GM19035 (cell line): ENCODE measurements around the gene BAAT.
"Not testable (repeated sequence)": the region's sequence is repeated elsewhere in the genome, so short reads cannot be mapped to it uniquely, and the experiment has no call there.

Source experiments
- ATAC-seq: cut with Tn5 transposase; IDR thresholded peaks from one replicate; pipeline ENCODE4 v1.9.1; 2021; ENCODE audit not compliant: unreplicated experiment

Gene BAAT

DNA sequence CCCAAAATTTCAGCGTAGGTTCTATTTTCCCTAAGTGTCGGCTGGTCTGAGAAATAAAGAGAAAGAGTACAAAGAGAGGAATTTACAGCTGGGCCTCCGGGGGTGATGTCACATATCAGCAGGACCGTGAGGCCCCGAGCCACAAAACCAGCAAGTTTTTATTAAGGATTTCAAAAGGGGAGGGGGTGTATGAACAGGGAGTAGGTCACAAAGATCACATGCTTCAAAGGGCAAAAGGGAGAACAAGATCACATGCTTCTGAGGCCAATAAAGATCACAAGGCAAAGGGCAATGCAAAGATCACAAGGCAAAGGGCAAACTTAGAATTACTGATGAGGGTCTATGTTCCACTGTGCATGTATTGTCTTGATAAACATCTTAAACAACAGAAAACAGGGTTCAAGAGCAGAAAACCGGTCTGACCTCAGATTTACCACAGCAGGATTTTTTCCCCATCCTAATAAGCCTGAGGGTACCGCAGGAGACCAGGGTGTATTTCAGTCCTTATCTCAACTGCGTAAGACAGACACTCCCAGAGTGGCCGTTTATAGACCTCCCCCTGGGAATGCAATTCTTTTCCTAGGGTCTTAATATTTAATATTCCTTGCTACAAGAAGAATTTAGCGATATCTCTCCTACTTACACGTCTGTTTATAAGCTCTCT is at the start of gene BAAT:
Gene BAAT, minus strand, starts transcription at position 134 of the 664 bp plus-strand sequence. CDS start 13,602 bp downstream, outside the sequence.
- not testable (repeated sequence) for ATAC-seq

DNA sequence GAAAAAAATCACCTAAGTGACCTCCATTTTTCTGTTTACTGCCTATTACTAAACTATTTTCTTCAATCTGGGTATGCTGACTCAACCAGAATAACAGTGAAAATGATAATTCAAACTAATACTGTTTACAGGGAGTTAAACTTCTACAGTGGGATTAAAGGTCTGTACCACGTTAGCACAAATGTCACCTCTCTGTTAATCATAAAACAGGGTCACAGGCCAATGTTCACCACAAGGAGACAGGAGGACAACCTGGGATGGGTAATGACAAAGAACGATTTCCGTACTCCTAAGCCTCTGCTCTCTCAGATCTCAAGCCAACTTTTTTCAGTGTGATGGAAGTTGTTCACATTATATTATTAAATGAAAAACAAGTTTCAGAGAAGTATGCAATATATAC is 48.4 kb upstream of the BAAT start:
- ATAC-seq, result no peak

DNA sequence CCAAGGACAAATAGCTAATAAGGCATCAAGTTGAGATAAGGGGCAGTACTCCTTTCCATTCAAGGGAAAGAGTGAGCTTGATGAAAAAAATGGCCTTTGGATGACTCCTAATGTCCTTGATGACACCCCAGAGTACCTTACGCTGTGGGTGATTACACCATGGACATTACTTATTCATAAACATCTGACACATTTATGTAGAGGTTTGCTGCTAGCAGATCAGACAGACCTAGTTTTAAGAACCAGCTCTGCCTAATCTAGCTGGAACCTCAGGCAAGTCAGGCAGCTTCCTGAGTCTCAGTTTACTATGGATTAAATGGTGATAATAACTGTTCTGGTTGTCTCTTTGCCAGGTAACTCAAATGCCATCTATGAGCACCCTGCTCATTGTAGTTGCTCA is 47.9 kb upstream of the BAAT start:
- no peak for ATAC-seq

DNA sequence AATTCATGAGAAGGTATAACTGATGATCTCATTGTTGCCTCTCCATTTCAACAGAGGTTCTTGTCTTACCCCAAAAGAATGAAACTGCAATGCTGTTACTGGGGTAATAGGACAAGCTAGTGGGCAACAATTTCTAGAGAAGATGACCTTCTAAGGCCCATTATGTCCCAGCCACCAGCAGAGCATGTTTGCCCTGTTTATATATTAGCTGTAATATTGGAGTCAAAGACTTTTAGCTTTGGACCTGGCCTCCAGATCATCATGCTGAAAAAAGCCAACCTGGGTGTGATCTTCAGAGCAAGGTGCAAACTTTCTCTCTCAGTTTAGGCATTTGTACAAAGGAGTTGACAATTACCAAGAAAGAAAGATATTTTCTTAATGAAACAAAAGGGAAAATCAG is 47.4 kb upstream of the BAAT start:
- no peak for ATAC-seq

DNA sequence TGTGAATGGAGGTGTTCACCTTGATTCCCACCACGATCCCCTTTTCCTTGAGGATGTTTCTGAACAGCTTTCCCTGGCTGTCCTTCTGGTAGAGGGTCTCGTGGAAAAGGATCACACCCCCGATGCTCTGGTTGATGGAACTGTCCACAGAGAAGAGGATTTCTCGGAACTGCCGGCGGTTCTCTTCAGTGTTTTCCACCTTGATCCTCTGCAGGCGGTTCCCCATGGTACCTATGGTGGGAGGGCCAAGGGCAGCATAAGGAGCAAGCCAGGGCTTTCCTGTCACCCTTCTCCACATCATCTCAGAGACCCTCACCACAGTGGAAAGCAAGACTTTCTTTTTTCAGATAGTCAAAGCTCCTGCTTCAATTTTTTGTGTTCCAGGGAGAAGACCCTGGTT is 44.9 kb upstream of the BAAT start:
- no peak for ATAC-seq

DNA sequence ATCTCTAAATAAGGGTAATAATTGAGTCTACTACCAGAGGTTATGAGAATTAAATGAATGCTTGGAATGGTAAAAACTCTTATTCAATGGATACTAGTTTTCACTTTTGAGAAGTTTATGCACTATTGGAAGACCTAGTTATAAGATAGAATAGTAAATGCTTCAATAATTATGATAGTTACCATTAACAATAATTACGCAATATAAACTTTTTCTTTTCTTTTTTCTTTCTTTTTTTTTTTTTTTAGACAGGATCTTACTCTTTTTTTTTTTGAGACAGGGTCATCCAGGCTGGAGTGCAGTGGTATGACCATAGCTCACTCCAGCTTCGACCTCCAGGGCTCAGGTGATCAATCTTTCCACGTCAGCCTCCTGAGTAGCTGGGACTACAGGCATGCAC is 44.1 kb upstream of the BAAT start:
- ATAC-seq, result no peak

DNA sequence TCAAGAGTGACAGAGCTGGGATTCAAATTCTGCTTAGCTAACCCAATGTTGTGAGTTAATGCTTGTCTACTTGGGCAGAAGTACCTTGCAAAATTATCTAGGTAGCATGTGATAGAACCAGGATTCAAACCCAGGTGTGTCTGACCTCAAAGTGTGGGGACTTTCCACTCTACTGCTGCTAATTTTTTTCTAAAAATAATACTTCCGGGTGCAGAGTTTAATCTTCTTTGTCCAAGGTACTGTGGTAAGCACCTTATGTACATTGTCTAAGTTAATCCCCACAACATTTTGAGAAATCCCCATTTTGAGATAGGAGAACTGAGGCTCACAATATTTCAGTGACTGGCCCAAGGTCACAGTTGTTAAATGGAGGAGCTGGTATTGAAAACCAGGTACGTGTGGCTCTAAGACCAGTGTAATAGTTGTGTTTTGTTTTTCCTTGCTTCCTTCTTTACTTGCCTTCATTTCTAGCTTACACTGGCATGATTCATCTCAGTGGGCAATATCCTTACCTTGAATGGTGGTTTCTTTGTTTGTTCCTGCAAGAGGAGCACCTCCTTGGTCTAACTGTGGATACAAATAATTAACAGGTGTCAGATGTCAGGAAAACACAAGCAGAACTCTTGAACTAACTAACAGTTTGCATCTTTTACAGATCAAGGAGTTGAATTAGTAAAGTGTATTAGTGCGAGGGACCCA is 43.3 kb upstream of the BAAT start:
- ATAC-seq, result peak; percentile 72

DNA sequence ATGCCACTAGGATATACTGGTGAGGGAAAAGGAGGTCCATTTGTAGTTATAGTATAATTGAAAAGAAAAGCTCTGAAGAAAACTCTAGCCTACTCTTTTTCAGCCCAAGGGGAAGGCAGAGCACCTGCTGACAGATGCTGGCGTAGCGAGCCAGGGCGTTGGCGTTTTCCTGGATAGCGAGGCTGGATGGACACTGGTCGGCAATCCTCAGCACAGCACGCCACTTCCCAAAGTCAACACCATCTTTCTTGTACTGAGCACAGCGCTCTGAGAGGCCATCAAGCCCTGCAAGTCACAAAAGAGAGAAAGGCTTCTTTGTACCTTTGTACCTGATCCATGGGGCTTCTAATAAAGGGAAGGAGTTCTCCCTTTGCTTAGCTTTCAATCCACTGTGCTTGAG is 42.6 kb upstream of the BAAT start:
- no peak for ATAC-seq

DNA sequence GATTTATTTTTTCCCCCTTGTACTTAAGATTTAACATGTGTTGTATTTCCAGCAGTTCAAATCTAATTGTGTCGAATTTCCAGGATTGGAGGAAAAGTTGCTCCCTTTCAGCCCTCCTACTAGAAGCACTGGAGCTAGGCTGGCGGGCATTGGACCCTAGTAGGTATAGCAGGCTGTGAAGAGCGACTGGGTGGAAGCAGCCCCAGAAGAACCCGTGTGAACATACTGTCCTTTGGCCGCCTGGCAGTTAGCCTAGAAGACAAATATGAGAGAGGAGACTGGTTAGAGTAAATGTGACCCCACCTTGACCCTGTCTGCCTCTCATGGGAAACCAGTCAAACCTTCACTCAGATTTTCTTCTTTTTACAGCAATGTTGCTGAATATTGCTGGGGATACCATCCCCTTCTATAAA is 36.9 kb upstream of the BAAT start:
- ATAC-seq, result no peak

DNA sequence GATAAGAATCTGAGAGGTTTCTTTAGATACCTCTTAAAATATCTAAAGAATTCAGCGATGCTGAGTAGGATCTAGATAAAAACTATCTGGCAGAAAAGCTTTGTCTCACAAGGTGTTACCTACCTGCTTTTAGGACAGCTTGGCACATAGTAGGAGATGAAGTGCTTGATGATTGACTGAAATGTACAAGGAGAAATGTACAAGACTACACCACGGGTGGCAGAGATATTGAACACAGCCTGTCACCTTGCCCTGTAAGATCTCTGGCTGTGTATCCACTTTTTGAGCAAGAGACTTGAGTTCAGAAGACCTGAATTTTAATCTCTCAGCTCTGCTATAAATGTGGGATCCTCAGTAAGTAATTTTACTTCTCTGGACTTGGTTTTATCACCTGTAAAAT is 35.1 kb upstream of the BAAT start:
- no peak for ATAC-seq

DNA sequence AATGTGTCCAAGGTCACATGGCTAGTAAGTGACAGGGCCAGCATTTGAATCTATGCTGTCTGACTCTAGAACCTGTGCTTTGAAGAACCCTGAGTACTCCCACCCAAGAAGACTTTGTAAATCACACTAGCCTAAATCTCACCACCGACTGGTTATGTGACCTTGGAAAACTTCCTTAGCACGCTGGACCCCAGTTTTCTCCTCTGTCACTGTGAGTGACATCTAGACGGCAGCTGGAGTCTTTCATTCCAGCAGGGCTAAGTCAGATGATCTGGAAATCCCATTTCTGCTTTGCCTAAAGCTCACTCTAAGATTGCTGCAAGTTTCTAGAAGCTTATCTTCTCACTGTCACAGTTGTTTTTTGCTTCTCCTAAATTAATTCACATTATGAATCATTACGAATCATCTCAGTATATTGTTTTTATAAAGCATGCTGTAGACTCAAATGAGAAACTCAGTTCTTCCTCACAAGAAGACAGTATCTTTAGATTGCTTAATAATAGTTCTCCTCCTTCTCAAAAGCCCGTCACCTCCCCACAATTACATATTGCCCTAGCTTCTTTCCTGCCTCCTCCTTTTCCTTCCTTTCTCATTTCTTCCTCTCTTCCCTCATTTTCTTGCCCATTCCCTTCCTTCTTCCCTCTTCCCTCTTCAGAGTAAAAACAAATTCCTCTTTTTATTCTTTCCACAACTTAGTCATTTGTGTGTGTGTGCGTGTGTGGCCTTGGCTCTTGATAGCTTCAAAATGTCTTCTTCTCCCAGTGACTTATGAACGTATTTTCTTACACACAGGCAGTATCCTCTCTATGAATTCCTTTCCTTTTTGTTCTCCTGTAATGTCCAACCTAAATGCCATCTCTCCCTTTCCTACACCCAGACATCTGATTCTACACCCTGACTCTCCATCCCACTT is 34.0 kb upstream of the BAAT start:
- ATAC-seq, result no peak

DNA sequence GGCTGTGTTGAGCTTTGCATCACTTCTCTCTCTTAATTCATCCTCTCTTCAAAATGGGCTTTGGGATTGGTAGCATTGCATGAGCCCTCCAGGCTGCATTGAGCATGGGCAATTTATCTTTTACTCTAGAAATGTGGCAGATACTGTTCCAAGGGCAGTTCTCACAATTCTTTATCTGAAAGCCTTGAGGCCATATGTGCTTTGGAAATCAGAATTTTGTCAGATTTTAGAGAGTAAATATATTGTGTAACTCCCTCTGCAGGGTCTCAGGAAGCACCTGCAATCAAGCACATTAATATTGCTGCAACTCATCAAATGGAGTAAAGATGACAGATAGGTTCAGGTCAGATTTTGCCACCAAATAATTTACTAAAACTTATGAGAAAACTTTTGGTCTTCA is 33.2 kb upstream of the BAAT start:
- no peak for ATAC-seq

DNA sequence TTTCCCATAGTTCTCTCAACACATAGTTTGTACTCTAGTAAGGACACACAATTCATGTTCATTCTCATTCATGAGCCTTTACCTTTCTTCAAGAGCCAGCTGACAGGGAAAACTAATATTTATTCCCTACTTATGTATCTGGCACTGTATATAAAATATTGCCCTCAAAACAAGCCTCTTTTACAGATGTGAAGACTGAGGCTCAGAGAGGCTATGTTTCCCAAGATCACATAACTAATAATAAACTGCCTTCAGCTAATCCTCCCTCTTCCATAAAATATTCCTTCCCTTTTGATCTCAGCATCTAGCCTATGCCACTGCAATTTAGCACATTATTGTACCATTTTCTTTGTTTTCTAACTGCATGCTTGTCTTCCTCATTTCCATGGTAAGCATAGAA is 32.6 kb upstream of the BAAT start:
- no peak for ATAC-seq

DNA sequence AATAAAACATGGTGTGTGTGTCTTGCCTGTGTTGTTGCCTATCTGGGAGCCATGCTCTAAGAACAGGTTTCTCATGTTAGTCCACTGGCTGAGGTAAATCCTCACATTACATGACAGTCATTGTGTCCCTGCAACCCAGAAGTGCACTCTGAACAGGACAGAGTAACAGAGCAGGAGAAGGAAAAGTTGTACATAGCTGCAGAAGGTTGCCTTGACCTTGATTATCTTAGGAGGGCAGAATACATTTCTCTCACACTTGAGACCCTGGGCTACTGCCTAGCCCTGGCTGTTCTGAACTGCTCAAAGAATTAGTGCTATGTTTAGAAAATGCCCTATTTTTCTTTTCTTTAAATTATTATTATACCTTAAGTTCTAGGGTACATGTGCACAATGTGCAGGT is 30.8 kb upstream of the BAAT start:
- no peak for ATAC-seq

DNA sequence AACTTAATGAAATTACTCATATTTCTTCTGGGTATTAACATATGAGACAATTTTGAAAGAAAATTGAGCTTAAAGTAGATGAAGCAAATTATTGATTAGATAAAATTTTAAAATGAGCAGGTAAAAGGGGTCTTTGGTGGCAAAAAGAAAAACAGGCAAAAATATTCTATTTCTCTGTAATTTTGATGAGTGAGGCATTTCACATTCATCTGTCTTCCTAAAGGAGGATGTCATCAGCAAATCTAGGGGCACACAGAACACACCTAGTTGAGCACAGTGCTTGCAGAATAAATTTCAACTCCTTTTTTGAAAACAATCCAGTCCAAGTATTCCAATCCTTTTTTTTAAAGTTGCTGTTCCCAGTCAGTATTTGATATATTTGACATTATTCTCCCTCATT is 30.0 kb upstream of the BAAT start:
- no peak for ATAC-seq

DNA sequence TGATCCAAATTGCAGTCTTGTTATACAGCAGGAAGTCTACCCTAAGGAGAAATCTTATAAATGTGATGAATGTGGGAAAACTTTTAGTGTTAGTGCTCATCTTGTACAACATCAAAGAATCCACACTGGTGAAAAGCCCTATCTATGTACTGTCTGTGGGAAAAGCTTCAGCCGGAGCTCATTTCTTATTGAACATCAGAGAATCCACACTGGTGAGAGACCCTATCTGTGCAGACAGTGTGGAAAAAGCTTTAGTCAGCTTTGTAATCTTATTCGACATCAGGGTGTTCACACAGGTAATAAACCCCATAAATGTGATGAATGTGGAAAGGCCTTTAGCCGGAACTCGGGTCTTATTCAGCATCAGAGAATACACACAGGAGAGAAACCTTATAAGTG is 24.3 kb upstream of the BAAT start:
- no peak for ATAC-seq

DNA sequence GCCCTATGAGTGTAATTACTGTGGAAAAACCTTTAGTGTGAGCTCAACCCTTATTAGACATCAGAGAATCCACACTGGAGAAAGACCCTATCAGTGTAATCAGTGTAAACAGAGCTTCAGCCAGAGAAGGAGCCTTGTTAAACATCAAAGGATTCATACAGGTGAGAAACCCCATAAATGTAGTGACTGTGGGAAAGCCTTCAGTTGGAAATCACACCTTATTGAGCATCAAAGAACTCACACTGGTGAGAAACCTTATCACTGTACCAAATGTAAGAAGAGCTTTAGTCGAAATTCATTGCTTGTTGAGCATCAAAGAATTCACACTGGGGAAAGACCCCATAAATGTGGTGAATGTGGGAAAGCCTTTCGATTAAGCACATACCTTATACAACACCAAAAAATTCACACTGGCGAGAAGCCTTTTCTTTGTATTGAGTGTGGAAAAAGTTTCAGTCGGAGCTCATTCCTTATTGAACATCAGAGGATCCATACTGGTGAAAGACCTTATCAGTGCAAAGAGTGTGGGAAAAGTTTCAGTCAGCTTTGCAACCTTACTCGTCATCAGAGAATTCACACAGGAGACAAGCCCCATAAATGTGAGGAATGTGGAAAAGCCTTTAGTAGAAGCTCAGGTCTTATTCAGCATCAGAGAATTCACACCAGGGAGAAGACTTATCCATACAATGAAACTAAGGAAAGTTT is 23.7 kb upstream of the BAAT start:
- ATAC-seq, result no peak

DNA sequence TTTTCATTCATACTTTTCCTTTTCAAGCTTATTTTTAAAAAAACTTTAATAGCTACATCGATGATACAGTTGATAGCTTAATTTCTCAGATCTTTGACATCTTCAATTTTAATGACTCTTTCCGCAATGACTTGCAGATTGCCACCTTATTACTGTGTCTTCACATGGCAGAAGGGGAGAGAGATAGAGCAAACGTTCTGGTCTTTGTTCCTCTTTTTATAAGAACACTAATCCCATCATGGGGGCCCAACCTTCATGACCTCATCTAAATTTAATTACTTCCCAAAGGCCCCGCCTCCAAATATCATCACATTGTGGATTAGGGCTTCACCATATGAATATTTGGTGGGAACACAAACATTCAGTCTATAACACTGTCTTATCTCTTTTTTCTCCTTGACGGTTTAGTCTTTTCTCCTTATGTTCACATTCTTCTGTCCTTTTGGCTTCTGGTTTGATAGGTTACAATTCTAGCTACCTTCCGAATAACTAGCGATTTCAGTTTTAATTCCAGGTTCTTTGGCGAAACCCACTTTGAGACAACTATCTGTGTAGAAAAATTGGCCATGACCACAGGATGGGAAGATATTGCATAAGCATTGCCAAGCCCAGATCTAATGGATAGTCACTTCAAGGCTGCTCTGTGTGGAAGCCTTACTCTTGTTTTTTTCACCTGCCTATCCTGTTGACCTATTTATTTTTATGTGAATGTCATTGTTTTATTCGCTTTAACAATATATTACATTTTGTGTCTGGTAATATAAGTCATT is 18.9 kb upstream of the BAAT start:
- ATAC-seq, result no peak

DNA sequence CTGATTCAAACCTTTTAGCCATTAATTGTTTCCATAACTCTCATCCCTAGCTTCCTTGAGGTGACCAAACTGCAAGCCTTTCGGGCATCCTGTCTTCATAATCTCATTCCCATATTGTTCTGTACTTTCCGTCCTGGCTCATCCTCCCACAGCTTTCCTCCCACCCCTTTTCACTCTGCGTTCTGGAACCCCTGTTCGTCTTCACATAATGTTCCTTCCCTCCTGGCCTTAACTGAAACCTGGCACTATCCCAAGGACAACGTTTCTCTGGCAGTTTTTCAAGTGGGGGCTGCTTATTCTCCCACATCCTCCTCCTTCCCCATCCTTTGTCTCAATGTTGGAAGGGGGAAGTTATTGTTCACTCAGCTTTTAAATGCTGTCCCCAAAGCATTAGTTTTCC is 15.3 kb upstream of the BAAT start:
- no peak for ATAC-seq

DNA sequence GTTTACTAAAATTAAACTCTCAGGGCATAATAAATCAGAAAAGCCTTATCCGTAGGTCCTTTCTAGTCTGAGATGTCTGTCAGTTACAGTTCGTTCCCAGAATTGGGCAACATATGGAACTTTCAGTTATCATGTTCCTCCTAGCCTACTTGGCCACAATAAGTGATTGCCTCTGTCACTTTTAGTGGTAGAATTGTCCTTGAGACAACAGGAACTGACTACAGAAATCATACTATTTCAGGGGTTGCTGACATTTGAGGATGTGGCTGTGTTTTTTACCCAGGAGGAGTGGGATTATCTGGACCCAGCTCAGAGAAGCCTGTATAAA is 14.8 kb upstream of the BAAT start:
- no peak for ATAC-seq
